ENCODE data around the gene SYNGR3.

Gene SYNGR3

DNA sequence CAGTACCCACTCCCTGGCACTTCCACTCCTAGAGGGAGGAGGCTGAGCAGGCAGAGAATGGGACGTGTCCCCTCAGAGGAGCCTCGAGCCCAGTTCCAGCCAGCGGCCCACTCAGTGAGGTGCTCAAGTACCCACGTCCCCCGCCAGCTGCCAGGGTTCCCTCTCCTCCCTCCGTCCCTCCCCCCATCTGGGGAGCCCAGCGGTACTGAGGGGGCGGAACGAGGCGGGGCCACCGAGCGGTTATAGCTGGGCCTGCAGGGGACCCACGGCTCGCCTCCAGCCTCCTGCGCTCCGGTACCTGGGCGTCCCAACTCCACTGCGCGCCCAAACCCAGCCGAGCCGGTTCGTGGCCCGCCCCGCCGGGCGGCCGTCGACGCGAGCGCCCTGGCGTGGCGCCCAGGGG is 29.7 kb downstream of the SYNGR3 start, which contains the start of gene NPW:
TSS of gene NPW (plus strand) at position 268 of the 403 bp plus-strand sequence.
- no peak within 1 kb of the TSS for H3K27ac ChIP-seq (ENCODE audit: low read depth, low read length)
- no peak within 1 kb of the TSS for H3K9ac ChIP-seq (ENCODE audit: low read length)
- peaks cover 6% of the 10 kb centered on the region for H3K4me1 ChIP-seq (ENCODE audit: control insufficient read depth, insufficient read depth, low read length)
- H3K27me3 ChIP-seq (ENCODE audit: control insufficient read depth, insufficient read depth, low read length): peaks cover 22% of the 10 kb centered on the region
- H3K4me3 ChIP-seq (ENCODE audit: low read length): no peak within 1 kb of the TSS
- H3K36me3 ChIP-seq (ENCODE audit: control insufficient read depth, insufficient read depth, low read length): no peaks in the 10 kb centered on the region

- Histone ChIP-seq H3K36me3 (ENCODE audit: control insufficient read depth, insufficient read depth, low read length) (no peaks in the 10 kb centered on the region), H3K9ac (ENCODE audit: low read length) (no peak overlapping the region), H3K4me3 (ENCODE audit: low read length) (no peak overlapping the region), H3K4me1 (ENCODE audit: control insufficient read depth, insufficient read depth, low read length) (peaks cover 6% of the 10 kb centered on the region), H3K27me3 (ENCODE audit: control insufficient read depth, insufficient read depth, low read length) (peaks cover 22% of the 10 kb centered on the region), H3K27ac (ENCODE audit: low read depth, low read length) (no peak overlapping the region)
These were observed 30.4 kb downstream of the SYNGR3 start for GRCh38 chr16:2019921-2020831.

GRCh38 chr16:2022723-2023091 is 32.9 kb downstream of the SYNGR3 start:
- H3K9ac ChIP-seq (ENCODE audit: low read length): no peak overlapping the region
- no peak overlapping the region for H3K27ac ChIP-seq (ENCODE audit: low read depth, low read length)
- H3K27me3 ChIP-seq (ENCODE audit: control insufficient read depth, insufficient read depth, low read length): peaks cover 22% of the 10 kb centered on the region
- H3K4me3 ChIP-seq (ENCODE audit: low read length): peak overlapping the region; percentile 23
- H3K36me3 ChIP-seq (ENCODE audit: control insufficient read depth, insufficient read depth, low read length): no peaks in the 10 kb centered on the region
- H3K4me1 ChIP-seq (ENCODE audit: control insufficient read depth, insufficient read depth, low read length): peaks cover 9% of the 10 kb centered on the region

GRCh38 chr16:2023092-2024031 is 33.6 kb downstream of the SYNGR3 start:
- no peaks in the 10 kb centered on the region for H3K36me3 ChIP-seq (ENCODE audit: control insufficient read depth, insufficient read depth, low read length)
- H3K27me3 ChIP-seq (ENCODE audit: control insufficient read depth, insufficient read depth, low read length): peaks cover 22% of the 10 kb centered on the region
- H3K4me3 ChIP-seq (ENCODE audit: low read length): peak overlapping the region; percentile 44
- H3K9ac ChIP-seq (ENCODE audit: low read length): no peak overlapping the region
- peak overlapping the region; percentile 38 for H3K27ac ChIP-seq (ENCODE audit: low read depth, low read length)
- H3K4me1 ChIP-seq (ENCODE audit: control insufficient read depth, insufficient read depth, low read length): peaks cover 10% of the 10 kb centered on the region

DNA sequence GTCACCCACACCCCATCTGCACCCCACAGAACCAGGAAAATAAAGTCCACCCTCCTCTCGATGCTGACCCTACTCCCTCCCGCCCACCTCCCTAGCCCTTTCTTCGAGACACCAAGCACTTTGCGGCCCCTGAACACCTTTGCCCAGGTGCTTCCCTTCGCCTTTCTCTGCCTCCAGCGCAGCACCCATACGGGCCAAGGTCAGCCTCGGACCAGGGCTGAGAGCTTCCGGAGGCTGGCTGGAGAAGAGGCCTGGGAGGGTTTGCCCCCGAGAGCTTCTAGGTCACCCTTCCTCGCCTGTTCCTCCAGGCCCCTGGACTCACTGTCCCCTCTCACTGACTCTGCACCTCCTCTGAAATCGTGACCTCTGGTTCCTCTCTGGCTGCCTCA is 34.3 kb downstream of the SYNGR3 start:
- Histone ChIP-seq H3K36me3 (ENCODE audit: control insufficient read depth, insufficient read depth, low read length) (no peaks in the 10 kb centered on the region), H3K27ac (ENCODE audit: low read depth, low read length) (peak overlapping the region; percentile 38), H3K4me1 (ENCODE audit: control insufficient read depth, insufficient read depth, low read length) (peaks cover 10% of the 10 kb centered on the region), H3K27me3 (ENCODE audit: control insufficient read depth, insufficient read depth, low read length) (peaks cover 20% of the 10 kb centered on the region), H3K4me3 (ENCODE audit: low read length) (no peak overlapping the region), H3K9ac (ENCODE audit: low read length) (no peak overlapping the region)

DNA sequence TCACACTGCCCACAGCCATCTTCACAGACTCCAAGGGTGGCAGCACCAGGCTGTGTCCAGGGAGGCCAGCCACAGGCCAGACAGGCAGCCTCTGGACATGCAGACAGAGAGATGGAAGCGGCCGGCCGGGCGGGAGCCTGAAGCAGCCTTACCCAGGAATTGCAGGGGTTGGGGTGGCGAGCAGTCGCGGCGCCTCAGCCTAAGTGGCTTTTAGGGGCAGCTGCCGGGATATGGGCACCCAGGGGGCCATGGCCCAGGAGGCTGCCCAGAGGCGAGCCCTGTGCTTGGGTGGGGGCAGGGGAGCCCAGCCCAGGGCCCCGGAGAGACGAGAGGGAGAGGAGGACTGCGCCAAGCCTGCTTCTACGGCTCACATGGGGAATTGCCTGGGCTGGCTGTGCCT is 35.5 kb downstream of the SYNGR3 start:
- no peak overlapping the region for H3K27ac ChIP-seq (ENCODE audit: low read depth, low read length)
- peaks cover 3% of the 10 kb centered on the region for H3K36me3 ChIP-seq (ENCODE audit: control insufficient read depth, insufficient read depth, low read length)
- no peak overlapping the region for H3K9ac ChIP-seq (ENCODE audit: low read length)
- H3K4me3 ChIP-seq (ENCODE audit: low read length): no peak overlapping the region
- H3K27me3 ChIP-seq (ENCODE audit: control insufficient read depth, insufficient read depth, low read length): peaks cover 8% of the 10 kb centered on the region
- peaks cover 10% of the 10 kb centered on the region for H3K4me1 ChIP-seq (ENCODE audit: control insufficient read depth, insufficient read depth, low read length)

- Histone ChIP-seq H3K4me3 (ENCODE audit: low read length) (peak overlapping the region; percentile 20), H3K9ac (ENCODE audit: low read length) (no peak overlapping the region), H3K36me3 (ENCODE audit: control insufficient read depth, insufficient read depth, low read length) (peaks cover 3% of the 10 kb centered on the region), H3K27ac (ENCODE audit: low read depth, low read length) (no peak overlapping the region), H3K4me1 (ENCODE audit: control insufficient read depth, insufficient read depth, low read length) (peaks cover 10% of the 10 kb centered on the region), H3K27me3 (ENCODE audit: control insufficient read depth, insufficient read depth, low read length) (peaks cover 3% of the 10 kb centered on the region)
These were observed 36.2 kb downstream of the SYNGR3 start for GRCh38 chr16:2025878-2026460.

DNA sequence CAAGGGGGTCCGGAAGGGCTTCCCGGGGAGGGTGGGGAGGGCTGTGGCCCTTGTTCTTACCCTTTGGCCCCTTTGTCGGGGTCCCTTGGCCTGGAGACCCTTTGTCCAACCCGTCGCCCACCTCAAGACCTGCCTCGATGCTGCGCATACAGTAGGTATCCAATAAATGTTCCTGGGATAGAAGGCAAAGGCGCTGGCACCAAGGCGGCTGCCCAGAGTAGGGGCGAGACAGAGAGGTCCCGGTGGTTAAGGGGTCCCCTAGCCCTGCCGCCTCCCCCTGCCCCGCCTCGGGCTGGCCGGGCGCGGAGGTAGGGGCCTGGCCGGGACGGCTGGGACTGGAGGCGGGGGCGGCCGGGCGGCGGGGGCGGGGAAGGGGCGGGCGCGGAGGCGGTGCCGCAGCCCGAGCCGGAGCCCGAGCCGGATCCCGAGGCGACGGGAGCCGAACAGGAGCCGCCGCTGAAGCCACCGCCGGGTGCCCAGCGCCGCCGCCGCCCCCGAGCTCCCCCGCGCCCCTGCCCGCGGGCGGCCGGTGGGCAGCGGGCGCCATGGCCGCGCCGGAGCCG is 36.8 kb downstream of the SYNGR3 start, which contains the start of gene NHERF2:
TSS of gene NHERF2 (plus strand) at position 442 of the 563 bp plus-strand sequence. CDS start at position 546, 104 bp downstream.
- H3K9ac ChIP-seq (ENCODE audit: low read length): no peak within 1 kb of the TSS

DNA sequence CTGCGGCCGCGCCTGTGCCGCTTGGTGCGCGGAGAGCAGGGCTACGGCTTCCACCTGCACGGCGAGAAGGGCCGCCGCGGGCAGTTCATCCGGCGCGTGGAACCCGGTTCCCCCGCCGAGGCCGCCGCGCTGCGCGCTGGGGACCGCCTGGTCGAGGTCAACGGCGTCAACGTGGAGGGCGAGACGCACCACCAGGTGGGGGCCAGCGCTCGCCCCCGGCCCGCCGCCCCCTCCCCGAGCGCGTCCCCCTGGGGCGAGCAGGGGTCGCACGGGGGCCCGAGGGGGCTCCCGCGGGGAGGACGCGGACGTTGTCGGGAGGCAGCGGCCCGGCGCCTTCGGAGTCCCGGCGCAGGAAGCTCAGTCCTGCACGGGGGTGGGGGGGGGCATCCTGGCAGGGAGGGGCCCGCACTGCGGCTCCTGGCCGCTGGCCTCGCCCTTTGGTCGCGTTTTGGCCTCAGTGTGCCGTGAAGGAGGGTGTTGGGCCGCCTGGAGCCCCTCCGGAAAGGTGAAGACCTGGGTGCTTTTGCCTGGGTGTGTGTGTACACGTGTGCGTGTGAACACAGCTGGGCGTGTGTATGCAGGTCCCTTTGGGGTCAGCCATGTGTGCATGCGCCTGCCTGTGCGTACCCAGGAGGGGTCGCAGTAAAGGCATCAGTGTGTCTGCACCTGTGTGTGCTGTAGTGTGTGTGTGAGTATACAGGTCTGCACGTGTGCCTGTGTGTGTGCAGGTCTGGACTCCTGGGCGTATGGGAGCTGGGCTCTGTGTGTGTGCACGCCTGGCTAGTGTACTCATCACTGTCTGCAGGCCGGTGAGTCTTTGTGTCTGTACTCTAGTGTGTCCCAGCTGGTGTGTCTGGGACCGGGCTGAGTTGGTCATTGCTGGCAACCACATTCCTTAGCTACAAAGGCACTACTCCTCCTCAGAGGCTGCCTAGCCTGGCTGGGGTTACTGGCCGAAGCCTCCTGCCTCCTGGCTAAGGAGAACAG is 37.5 kb downstream of the SYNGR3 start:
- peak overlapping the region; percentile 60 for H3K4me3 ChIP-seq (ENCODE audit: low read length)
- H3K27ac ChIP-seq (ENCODE audit: low read depth, low read length): no peak overlapping the region
- no peak overlapping the region for H3K9ac ChIP-seq (ENCODE audit: low read length)
- peaks cover 3% of the 10 kb centered on the region for H3K36me3 ChIP-seq (ENCODE audit: control insufficient read depth, insufficient read depth, low read length)
- peaks cover 10% of the 10 kb centered on the region for H3K4me1 ChIP-seq (ENCODE audit: control insufficient read depth, insufficient read depth, low read length)
- H3K27me3 ChIP-seq (ENCODE audit: control insufficient read depth, insufficient read depth, low read length): no peaks in the 10 kb centered on the region

More for the DNA sequence above, 36.8 kb downstream of the SYNGR3 start, which contains the start of gene NHERF2:
- Histone ChIP-seq H3K4me3 (ENCODE audit: low read length) (peak within 1 kb of the TSS; percentile 60), H3K36me3 (ENCODE audit: control insufficient read depth, insufficient read depth, low read length) (peaks cover 3% of the 10 kb centered on the region), H3K27ac (ENCODE audit: low read depth, low read length) (no peak within 1 kb of the TSS), H3K4me1 (ENCODE audit: control insufficient read depth, insufficient read depth, low read length) (peaks cover 10% of the 10 kb centered on the region), H3K27me3 (ENCODE audit: control insufficient read depth, insufficient read depth, low read length) (peaks cover 2% of the 10 kb centered on the region)

- H3K27ac ChIP-seq (ENCODE audit: low read depth, low read length): no peak overlapping the region
- no peak overlapping the region for H3K9ac ChIP-seq (ENCODE audit: low read length)
- peaks cover 3% of the 10 kb centered on the region for H3K36me3 ChIP-seq (ENCODE audit: control insufficient read depth, insufficient read depth, low read length)
- H3K27me3 ChIP-seq (ENCODE audit: control insufficient read depth, insufficient read depth, low read length): no peaks in the 10 kb centered on the region
- H3K4me3 ChIP-seq (ENCODE audit: low read length): peak overlapping the region; percentile 60
- H3K4me1 ChIP-seq (ENCODE audit: control insufficient read depth, insufficient read depth, low read length): peaks cover 14% of the 10 kb centered on the region
These were observed 38.4 kb downstream of the SYNGR3 start for GRCh38 chr16:2028146-2028545.
